Dermis blood vessel endothelial cell (primary cell): ENCODE results near the gene BCORL1. TPM values are rescaled to one million over a fixed set of nuclear protein-coding genes. Genes with fewer than 3 reads are reported as not detected.

Experiments used
- DNase-seq: peaks from one replicate; pipeline ENCODE4 v3.0.0; 2010
- total RNA-seq: library from RNA; depleted of rRNA; stranded (reverse); fragments of >200 nt; gene quantifications from 2 replicates; pipeline ENCODE4 v1.2.3, GENCODE V29; 2014

The BCORL1 gene
- total RNA-seq, 1 donor from 2014 or later = 3.4 TPM

DNA sequence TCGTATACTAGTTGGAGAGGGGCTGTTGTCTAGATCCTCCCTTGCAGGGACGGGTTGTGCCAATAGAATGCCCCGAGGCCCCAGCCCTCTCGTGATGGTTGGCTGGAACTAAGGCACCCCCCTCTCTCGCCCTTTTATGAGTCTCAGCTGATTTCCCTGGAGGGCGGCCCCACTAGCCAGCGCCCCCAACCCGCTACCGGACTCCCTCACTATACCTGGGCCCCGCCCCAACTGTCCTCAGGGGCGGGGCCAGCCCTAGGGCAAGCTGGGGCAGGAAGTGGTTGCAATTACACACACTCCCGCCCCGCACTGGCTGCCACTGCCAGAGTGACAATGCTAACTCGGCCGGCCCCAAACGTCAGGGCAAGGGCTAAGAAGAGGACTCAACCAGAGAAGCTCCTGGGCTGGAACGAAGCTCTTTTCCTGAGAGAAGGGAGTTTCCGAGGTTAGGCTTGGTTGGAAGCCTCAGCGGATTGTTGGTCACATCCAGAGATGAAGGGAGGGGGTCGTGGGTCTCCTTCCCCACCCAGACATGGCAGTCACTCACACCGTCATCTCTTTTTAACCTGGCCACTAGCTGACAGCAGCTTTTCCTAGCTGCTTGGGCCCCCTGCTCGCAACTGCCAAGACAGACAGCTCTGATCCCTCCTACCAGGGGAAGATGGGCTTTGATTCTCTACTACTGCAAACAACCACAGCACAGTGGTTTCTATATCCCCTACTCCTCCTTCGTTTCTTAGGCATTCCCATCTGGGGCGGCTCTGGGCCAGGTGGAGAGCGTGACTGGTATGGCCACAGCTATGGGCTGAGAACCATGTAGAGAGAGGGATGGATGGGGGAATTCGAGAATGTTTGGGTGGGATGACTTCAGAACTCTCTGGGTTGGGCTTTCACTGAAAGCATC is 21.0 kb upstream of the BCORL1 start:
- peak; percentile 16 for DNase-seq

GRCh38 chrX:129963729-129964128 is 18.7 kb upstream of the BCORL1 start:
- DNase-seq = no peak

DNA sequence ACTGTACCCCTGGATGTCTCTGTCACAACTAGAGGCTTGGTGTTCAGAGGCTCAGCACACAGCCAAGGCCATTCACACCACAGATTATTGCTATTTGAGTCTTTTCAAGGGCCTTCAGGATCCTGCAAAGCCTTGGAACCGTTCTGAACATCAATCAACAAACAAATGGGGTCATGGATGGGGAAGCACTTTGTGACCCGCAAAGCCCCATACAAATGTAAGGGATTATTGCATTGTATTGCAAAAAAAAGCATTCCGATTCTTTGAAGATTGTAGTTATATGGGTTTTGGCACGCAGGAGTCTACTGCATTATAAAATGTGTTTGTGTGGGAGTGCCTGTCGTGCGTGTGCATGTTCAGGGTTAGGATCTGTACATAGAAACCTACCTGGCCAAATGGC is 17.3 kb upstream of the BCORL1 start:
- DNase-seq = no peak

GRCh38 chrX:129968968-129969367 is 13.5 kb upstream of the BCORL1 start:
- DNase-seq = no peak

DNA sequence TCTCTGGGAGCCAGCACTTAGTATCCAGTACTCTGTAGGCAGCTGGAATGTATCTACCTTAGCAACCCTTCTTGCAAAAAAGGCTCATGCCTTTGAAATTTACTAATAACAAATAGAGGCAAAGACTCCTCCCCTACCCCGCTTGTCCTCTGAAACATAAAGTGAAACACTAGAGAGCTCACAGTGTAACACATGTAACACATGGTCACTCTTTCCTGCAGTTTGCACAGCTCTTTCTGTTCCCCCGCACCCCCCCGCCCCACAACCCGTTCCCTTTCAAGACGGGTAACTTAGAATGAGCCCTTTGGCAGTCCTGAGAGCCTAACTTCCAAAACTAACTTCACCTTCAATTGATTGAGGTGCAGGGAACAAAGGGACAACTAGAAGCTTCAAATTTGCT is 6.0 kb upstream of the BCORL1 start:
- no peak for DNase-seq

- no peak for DNase-seq
Measured at GRCh38 chrX:129979207-129979920, 3.1 kb upstream of the BCORL1 start.

GRCh38 chrX:129980001-129980401 is 2.4 kb upstream of the BCORL1 start:
- no peak for DNase-seq

DNA sequence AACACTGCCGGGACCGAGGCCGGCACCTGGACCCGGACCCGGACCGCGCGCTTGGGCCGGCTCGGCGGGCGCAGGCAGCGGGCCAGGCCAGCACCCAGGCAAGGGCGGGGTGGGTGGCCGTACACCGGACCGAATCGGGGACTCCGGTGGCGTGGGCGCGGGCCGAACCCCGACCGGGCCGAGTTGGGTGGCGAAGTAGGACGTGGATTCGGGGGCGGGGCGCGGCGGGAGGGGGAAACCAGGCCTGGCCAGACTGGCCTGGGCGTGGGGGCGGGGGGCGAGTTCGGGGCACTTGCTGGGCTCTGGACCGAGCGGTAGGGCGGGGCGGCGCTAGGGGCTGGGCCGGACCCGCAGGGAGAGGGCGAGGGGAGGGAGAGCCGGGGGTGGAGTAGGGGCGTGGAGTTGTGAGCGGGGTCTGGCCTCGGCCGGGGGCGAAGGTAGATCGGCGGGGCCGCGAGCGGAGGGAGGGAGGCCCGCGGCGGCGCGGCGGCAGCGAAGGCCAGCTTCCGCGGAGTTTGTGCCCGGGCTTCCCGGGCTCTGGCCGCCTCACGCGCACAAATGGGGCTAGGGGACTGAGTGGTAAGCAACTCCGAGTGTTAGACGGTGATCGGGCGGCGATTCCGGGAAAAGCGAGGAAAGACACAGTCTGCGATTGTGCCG is 1.8 kb upstream of the BCORL1 start:
- peak; percentile 35 for DNase-seq

GRCh38 chrX:129981200-129981553 is 1.3 kb upstream of the BCORL1 start:
- no peak for DNase-seq

DNA sequence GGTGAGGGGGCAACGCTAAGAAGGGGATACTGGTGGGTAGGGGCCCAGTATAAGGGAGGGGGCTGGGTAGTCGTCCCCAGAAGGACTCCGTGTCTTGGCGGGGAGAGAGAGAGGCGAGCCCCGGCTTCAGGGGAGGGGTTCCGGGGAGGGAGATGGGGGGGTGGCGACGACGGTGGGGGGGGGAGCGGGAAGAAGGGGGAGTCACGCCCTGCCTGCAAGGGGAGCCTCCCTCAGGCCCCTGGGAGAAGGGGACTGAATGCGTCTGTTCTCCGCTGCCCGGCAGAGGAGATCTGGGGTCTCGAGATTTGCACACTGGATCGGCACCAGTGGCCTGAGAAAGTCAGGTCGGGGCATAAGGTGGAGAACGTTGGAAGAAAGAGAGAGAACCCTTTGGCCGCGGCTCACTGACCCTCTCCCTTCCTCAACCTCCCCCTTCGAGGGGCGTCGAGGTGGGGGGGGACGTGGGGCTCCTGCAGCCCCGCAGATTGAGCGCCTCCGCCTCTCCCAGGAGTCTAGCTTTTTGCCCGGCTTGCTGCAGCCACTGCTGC is 609 bp upstream of the BCORL1 start:
- DNase-seq = no peak

GRCh38 chrX:129983575-129984110 is 1.2 kb downstream of the BCORL1 start:
- no peak for DNase-seq

DNA sequence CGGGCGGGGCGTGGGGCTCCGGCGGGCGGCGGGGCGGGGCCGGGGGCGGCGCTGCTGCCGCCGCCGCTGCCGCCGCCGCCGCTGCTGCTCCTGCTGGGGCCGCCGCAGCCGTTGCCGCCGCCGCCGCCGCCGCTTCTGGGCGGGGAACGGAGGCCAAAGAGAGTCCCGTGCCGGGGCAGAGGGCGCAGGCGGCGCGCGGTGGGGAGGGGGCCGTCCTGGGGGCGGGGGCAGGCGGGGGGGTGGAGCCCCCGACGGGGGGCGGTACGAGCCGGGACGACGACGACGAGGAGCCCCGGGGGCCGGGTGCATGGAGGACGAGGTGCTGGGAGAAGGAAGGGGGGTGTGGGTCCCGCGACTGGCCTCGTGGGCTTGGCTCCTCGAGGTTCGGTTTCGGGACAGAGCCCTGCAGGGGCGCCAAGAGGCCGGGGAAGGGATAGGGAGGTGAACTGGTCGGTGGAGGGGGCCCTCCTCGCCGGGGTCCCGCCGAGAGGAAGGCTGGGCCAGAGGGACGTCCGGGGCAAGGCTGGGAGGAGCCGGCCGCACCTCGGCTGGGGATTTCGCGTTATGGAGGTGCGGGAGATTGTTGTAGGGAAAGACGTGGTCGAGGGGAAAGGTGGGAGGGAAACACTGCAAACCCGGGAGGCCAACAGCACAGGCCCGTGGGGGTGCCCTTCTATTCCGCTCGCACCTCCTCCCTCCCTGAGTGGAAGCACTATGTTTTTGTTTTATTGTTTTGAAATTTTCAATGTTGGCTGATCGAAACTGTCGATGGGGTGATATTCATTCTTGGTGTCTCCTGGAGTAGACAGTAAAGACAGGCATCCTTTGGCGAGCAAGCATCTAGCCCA is 1.9 kb downstream of the BCORL1 start:
- DNase-seq = peak; percentile 20

- no peak for DNase-seq
Measured at GRCh38 chrX:129987871-129988270, 5.4 kb downstream of the BCORL1 start.

DNA sequence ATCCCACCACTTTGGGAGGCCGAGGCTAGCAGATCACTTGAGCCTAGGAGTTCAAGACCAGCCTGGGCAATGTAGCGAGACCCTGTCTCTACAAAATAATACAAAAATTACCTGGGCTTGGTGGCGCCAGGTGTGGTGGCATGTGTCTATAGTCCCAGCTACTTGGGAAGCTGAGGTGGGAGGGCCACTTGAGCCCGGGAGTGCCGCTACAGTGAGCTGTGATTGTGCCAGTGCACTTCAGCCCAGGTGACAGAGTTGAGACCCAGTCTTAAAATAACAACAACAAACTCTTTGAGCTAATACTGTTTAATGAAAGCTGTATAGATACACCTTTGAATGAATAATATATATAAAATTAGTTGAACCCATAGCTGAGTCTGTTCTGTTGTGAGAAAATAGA is 9.7 kb downstream of the BCORL1 start:
- DNase-seq = no peak

DNA sequence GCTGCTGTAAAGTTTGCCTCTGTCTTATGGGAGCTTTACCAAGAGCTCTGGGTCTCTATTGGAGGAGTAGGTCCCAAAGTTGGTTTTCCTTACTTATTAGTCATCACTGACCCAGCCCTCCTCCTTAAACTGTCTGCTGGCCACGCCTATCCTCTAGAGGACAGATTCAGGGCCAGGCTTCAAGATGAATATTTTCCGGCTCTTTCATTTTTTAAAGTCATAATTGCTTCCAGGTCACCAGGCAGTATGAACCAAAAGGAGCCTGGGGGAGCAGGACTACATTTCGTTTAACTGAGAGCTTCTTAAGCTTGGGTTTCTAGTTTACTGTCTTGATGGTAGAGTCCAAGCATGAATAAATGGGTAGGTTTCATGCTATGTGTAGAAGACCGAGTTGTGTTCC is 13.7 kb downstream of the BCORL1 start:
- DNase-seq = no peak

- DNase-seq = no peak
Measured at GRCh38 chrX:129997086-129997485, 14.7 kb downstream of the BCORL1 start.

DNA sequence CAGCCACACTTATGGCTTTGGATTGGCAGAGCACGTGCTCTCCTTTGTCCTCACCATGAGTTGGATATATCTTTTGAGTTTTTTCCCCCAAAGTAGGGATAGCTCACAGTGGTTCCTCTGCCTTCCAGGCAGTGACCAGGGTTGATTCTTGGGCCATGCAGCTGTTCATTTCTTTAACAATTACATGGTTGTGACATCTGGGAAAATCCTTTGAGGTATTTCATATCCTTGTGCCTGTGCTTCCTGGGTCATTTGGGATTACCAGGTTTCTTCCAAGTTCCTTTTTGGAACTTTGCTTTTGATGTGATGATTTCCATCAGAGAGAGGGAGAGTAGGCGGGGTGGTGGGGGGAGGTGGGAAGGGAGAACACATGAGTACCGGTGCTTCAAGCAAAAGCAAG is 15.6 kb downstream of the BCORL1 start:
- DNase-seq = no peak

DNA sequence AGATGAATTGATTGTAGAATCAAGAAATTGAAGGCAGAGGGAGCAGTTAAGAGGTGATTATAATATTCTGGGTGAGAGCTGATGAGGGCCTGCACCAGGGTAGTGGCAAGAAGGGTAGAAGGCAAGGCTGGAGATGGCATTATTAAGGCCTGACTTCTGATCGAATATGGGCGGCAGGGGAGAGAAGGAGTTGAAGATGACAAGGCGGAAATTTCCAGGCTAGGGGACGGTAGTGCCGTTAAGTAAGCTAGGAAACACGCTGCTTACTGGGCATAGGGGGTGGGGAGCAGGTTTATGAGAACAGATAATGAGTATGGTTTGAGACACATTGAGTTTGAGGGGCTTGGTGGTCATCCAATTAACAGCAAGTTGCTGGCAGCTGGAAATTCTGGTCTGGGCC is 19.5 kb downstream of the BCORL1 start:
- no peak for DNase-seq

DNA sequence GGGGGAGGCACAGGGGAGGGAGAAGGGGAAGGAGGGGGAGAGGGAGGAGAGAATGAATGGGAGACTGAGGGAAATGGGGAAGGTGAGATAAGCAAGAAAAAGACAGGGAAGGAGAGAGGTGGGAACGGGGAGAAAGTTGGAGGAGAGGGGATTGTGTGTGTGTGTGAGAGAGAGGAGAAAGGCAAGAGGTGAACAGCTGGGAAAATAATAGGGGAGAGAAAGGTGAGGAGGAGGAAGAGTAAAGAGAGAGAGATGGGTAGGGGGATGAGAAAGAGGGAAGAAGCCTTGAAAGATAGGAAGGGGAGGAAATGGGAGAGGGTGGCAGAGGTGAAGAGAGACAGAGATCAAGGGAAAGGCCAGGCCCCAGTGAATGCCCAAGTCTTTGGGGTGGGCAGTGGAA is 20.1 kb downstream of the BCORL1 start:
- no peak for DNase-seq

DNA sequence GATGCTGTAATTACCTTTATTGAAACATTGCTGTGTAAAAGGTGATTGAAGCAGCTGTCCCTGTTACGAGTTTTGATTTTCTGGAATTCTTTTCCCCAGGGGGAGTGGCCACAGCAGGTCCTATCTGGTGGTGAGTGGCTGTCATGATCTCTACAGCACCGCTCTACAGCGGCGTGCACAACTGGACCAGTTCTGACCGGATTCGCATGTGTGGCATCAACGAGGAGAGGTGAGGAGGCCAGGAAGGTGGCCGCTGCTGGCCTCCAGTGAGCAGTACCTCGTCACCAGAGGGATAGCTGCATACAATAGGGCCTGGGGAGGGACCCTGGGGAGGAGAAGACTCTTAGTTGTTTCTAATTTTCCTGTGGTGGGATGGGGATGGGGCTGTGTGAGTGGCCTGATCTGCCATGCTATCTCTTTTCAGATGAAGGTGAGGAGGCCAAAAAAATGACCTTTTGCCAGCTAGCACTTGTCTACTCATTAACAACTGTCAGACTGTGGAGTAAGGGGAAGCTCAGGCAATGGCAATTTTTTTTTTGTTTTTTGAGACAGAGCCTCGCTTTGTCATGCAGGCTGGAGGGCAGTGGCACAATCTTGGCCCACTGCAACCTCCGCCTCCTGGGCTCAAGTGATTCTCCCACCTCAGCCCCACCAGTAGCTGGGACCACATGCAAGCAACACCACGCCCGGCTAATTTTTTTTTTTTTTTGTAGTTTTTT is 22.8 kb downstream of the BCORL1 start:
- no peak for DNase-seq

DNA sequence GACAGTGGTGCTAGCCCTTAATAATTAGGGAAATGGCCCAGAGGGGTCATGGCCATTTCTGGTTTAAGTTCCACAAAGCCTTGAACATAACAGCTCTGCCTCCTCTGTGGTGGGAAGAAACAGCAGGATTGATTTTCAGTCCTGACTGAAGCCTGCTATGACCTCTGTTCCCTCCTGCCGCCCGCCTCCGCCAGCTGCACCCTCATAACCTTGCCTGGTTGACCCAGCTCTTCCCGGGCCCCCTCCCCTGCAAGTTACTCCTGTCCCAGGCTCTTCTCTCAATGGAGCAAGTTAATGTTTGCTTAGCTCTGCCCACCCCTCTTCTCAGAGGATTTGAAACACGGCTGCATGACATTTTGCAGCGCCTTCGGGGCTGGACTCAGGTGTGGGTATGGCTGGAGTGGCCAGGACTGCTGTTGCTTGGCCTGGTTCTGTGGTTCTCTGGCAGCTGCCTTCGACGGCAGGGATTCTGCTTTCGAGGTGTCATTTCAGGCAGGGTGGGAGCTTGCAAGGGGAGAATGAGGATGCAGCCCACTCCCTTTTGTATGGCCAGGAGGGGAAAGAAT is 27.3 kb downstream of the BCORL1 start:
- DNase-seq = no peak
